Ectodermal cell (in vitro differentiated cells): ENCODE measurements around the gene MED15.

Experiments
- H3K27ac ChIP-seq: 2 replicates; pipeline ENCODE4 v1.7.0; 2013; ENCODE audit warnings: mild to moderate bottlenecking, low read depth, low read length; ENCODE audit not compliant: insufficient read depth, poor library complexity, severe bottlenecking
- H3K27me3 ChIP-seq: 2 replicates; pipeline ENCODE4 v1.7.0; 2013; ENCODE audit warnings: mild to moderate bottlenecking, low read length; ENCODE audit not compliant: insufficient read depth, control insufficient read depth, poor library complexity, severe bottlenecking
- H3K36me3 ChIP-seq: one replicate; pipeline ENCODE4 v1.7.0; 2013; ENCODE audit warnings: low read length; ENCODE audit not compliant: control insufficient read depth, insufficient read depth
- H3K4me1 ChIP-seq: one replicate; pipeline ENCODE4 v1.7.0; 2013; ENCODE audit warnings: low read length; ENCODE audit not compliant: control insufficient read depth, insufficient read depth
- H3K4me3 ChIP-seq: 2 replicates; pipeline ENCODE4 v1.7.0; 2013; ENCODE audit warnings: low read depth, low read length, control low read depth; ENCODE audit not compliant: insufficient read depth
- H3K9me3 ChIP-seq: 2 replicates; pipeline ENCODE4 v1.7.0; 2013; ENCODE audit warnings: mild to moderate bottlenecking, low read length, moderate library complexity; ENCODE audit not compliant: control insufficient read depth
- WGBS, 2 experiments: methylation state at CpG; one replicate each; pipeline ENCODE4 v1.1.7; 2013; ENCODE audit warnings: missing lambda C conversion rate in 2 of 2; 5-methylcytosine and 5-hydroxymethylcytosine counted together

MED15 gene

DNA sequence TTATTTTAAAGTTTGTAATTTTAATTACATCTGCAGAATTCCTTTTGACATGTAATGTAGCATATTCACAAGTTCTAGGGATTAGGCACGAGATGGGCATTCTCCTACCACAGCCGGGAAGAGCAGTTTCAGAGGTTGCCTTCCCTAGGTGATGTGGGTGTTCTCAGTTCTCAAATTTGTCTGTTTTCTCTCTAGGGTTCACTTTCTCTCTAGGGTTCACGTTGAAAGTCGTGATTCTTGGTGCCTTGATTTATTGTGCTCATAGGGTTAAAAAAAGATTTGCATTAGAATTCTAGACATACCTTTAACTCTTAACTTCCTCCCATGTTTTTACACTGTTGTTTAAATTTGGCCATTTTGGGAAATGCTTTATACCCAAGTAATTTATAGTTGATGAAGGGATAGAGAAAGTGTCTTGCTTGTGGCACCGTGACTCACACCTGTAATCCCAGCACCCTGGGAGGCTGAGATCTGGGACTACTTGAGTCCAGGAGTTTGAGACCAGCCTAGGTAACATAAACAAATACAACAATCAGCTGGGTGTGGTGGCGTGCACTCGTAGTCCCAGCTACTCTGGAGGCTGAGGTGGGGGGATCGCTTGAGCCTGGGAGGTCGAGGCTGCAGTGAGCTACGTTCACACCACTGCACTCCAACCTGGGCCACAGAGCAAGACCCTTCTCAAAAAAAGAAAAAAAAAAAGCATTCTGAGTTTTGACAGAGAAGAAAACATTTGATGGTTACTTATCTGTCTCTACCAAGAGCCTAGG is 3.6 kb downstream of the MED15 start:
- no peaks in the 10 kb centered on the region for H3K36me3 ChIP-seq
- H3K9me3 ChIP-seq, result no peaks in the 10 kb centered on the region
- 89 to 90% methylated on average over 8 to 10 of the region's 10 CpGs for WGBS, 2 experiments
- peaks cover 17% of the 10 kb centered on the region for H3K4me1 ChIP-seq
- H3K27me3 ChIP-seq, result no peaks in the 10 kb centered on the region
- no peak overlapping the region for H3K4me3 ChIP-seq
- H3K27ac ChIP-seq, result no peak overlapping the region

DNA sequence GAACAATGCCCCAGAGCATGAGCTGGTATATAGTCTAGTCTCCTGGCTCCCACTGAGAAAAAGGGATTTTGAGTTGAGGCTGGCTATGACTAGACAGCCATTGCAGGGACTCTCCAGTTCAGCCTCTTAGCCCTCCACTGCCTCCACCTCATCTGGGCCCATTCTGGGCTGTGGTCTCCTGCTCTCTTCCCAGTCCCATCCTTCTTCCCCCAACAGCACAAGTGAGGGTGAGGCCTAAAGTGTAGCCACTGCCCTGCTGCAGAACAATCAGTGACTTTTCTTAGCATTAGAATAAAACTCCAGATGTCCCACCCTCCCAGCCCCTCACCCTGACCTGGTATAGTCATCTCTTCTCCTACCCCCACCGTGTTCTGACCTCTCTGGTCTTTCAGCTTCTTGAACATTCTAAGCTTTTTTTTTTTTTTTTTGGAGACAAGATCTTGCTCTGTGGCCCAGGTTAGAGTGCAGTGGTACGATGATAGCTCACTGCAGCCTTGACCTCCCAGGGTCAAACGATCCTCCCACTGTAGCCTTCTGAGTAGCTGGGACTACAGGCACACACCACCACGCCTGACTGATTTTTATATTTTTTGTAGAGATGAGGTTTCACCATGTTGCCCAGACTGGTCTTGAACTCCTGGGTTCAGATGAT is 4.3 kb downstream of the MED15 start:
- WGBS, 2 experiments, result 92 to 93% methylated on average over 4 of the region's 4 CpGs
- peaks cover 17% of the 10 kb centered on the region for H3K4me1 ChIP-seq
- H3K27me3 ChIP-seq, result no peaks in the 10 kb centered on the region
- H3K4me3 ChIP-seq, result no peak overlapping the region
- H3K9me3 ChIP-seq, result no peaks in the 10 kb centered on the region
- H3K27ac ChIP-seq, result no peak overlapping the region
- no peaks in the 10 kb centered on the region for H3K36me3 ChIP-seq

DNA sequence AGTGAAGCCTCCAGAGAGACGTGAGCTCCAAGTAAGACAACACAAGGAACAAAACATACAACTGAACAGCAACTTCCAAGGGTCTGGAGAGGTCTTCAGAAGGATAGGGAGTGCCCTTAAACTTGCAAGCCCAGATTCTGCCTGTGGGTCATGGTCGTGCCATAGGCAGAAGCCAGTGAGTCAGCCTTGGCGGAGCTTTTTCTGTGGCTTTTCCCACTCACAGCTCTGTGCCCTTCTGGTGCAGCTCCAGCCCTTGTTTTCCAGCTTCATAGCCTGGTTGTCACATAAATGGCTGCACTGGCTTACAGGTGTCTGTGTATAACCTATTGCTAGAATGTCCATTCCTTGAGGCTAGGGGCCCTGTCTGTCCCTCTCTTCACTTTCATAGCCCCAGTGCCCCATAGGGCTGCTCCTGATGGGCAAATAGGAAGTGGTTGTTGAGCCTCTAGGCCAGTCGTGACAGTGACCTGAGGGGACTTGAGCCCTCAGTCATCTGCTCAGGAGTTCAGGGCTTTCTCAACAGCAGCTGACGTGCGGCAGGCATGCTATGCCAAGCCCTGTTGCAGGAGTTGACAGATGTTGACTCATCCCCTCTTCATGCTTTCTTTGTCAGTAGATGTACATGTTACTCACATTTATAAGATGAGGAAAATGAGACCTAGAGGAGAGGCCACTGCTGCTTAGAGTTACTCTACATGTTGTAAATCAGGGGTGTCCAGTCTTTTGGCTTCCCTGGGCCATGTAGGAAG is 7.4 kb downstream of the MED15 start:
- no peak overlapping the region for H3K27ac ChIP-seq
- WGBS, 2 experiments, result 89 to 91% methylated on average over 6 of the region's 6 CpGs
- H3K27me3 ChIP-seq, result no peaks in the 10 kb centered on the region
- no peaks in the 10 kb centered on the region for H3K36me3 ChIP-seq
- H3K4me3 ChIP-seq, result no peak overlapping the region
- H3K9me3 ChIP-seq, result no peaks in the 10 kb centered on the region
- peaks cover 5% of the 10 kb centered on the region for H3K4me1 ChIP-seq

DNA sequence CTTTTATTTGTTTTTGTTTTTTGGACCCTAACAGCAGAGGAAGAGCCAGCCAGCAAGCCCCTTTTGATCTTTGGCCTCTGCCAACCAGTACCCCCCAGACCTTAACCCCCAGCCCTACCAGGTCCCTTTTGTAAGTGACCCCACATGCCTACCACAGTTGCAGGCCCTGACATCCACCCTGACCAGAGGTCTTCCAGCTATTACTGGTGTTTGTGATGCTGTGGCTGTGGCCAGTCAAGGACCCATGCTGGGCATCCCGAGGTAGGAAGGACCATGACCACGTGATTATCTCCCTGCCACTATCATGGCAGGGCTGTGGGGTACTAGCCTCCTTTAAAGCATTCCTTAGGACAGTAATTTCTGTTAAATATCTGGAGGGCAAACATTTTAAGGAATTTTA is 9.0 kb downstream of the MED15 start:
- H3K27ac ChIP-seq, result no peak overlapping the region
- no peak overlapping the region for H3K4me3 ChIP-seq
- H3K9me3 ChIP-seq, result no peaks in the 10 kb centered on the region
- 88 to 96% methylated on average over 2 of the region's 2 CpGs for WGBS, 2 experiments
- no peaks in the 10 kb centered on the region for H3K36me3 ChIP-seq
- H3K27me3 ChIP-seq, result no peaks in the 10 kb centered on the region
- H3K4me1 ChIP-seq, result no peaks in the 10 kb centered on the region

DNA sequence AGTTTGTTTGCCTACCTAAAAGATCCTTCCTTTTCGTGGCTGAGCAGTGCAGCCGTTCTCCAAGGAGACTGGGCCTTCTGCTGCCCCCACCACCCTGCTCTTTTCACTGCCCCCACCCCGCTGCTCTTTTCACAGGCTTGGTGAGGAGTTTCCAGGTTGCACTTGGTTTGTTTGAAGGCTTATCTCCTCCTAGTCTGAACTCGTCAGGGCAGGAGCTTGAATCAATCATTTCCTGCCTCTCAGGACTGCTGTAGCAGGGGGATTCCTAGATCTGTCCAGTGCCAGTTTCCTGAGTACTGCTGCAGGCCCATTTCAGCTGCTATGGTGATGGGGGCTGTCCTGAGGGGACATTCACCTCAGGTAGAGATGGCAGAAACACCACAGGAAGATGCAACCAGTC is 10.0 kb downstream of the MED15 start:
- H3K36me3 ChIP-seq, result no peaks in the 10 kb centered on the region
- no peaks in the 10 kb centered on the region for H3K9me3 ChIP-seq
- 86 to 90% methylated on average over 4 of the region's 4 CpGs for WGBS, 2 experiments
- H3K27ac ChIP-seq, result no peak overlapping the region
- no peaks in the 10 kb centered on the region for H3K4me1 ChIP-seq
- no peaks in the 10 kb centered on the region for H3K27me3 ChIP-seq
- no peak overlapping the region for H3K4me3 ChIP-seq

DNA sequence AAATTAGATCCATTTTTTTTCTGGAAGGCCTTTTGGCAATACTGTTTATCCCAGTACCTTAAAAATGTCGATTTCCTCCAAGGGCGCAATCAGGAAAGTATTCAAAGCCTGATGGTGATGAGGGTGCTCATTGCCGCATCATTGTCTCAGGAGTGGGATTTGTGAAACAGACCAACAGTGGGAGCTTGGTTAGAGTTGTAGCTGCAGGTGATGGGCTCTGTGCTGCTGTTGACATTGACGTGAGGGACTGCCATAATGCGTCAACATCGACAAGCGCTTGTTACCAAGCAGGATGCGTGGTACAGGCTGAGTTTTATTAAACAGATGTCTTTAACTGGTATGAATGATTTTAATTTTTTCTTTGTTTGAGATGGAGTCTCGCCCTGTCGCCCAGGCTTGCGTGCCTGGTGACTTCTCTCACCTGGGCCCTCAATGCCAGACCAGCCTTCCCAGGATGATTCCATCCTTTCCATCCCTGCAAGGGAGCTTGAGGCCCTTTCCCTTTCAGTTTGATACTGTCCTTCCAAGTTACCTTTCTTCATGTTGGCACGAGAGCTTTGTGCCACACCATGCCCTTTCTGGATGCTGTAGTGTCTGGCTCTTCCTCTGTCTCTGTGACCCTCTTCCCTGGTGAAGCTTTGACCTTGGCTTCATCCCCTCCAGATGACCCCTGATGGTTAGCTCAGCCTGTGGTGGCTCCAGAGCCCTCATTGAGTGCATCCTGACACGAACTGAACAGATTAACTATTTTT is 10.6 kb downstream of the MED15 start:
- no peaks in the 10 kb centered on the region for H3K9me3 ChIP-seq
- no peaks in the 10 kb centered on the region for H3K27me3 ChIP-seq
- no peak overlapping the region for H3K4me3 ChIP-seq
- H3K27ac ChIP-seq, result no peak overlapping the region
- no peaks in the 10 kb centered on the region for H3K4me1 ChIP-seq
- WGBS, 2 experiments, result 91 to 94% methylated on average over 13 of the region's 13 CpGs
- H3K36me3 ChIP-seq, result no peaks in the 10 kb centered on the region

DNA sequence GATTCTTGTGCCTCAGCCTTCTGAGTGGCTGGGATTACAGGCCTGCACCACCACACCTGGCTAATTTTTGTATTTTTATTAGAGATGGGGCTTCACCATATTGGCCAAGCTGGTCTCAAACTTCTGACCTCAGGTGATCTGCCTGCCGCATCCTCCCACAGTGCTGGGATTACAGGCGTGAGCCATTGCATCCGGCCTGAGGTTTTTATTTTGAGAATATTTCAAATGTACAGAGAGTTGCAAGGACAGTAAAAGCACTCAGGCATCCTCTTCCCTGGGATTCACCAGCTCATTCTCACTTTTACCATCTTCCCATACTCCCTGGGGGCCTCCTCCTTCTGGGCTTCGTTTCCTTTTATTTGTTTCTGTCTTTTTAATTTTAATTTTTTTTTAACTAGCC is 12.1 kb downstream of the MED15 start:
- no peaks in the 10 kb centered on the region for H3K9me3 ChIP-seq
- WGBS, 2 experiments, result 94 to 98% methylated on average over 3 to 4 of the region's 4 CpGs
- H3K27ac ChIP-seq, result no peak overlapping the region
- no peaks in the 10 kb centered on the region for H3K36me3 ChIP-seq
- H3K4me1 ChIP-seq, result no peaks in the 10 kb centered on the region
- H3K4me3 ChIP-seq, result no peak overlapping the region
- H3K27me3 ChIP-seq, result no peaks in the 10 kb centered on the region

DNA sequence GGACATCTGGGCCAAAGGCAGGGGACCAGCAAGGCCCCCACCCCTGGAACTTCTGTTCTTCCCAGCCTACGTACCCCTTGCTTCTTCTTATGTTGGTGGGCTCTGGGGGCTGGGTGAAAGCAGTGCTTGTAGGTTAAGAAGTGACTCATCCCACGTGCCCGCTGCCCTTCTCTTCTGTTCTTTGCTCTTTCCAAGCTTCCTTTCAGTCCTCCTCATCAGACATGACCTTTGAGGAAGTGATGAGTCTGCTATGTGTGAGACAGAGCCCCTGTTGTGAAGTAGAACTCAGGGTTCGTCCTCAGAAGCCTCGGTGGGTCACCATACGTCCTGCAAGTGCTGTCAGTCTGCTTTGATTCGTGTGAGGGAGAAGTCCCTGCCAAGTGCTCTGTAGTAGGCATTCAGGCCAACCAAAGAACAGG is 12.7 kb downstream of the MED15 start:
- WGBS, 2 experiments, result 89 to 92% methylated on average over 7 of the region's 7 CpGs
- Histone ChIP-seq H3K4me3 (no peak overlapping the region), H3K36me3 (no peaks in the 10 kb centered on the region), H3K27ac (no peak overlapping the region), H3K4me1 (no peaks in the 10 kb centered on the region), H3K9me3 (no peaks in the 10 kb centered on the region), H3K27me3 (no peaks in the 10 kb centered on the region)

DNA sequence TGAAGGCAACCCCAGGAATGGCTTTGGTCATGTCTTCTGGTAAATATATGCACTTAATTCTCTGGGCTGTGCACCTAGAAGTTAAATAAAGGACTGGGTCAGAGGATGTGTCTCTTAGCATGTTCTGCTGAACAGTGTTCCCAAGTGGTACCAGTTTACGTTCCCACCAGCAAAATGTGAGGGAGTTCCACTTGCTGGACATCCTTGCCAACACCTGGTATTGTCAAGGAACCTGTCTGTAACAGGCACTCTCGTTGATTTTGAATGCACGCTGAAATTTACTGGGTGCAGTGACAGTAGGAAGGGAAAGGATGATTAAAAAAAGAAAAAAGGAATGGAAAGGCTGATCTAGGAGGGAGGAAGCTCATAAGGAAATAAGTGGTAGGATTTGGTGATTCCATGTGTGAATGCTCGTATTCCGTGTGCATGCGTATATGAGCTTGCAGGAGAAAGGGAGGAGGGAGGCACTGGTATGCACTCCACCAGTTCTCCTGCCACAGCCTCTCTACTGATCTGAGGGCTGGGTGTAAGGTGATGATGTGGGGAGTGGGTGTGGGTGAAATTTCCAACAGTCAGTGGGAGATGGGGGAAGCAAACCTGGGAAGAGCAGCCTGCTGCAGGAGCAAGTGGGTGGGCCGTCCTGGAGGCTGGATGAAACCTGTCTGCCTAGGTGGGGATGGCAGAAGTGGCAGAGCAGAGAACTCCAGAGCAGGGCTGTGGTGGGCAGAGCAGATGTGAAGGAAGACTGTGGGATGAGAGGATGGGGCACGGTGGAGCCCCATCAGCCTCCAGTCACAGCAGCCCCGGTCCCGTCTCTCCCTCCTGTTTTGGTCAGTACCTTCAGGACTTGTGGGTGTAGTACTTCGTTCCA is 15.0 kb downstream of the MED15 start:
- Histone ChIP-seq H3K4me3 (no peak overlapping the region), H3K27ac (no peak overlapping the region), H3K9me3 (no peaks in the 10 kb centered on the region), H3K4me1 (no peaks in the 10 kb centered on the region), H3K27me3 (no peaks in the 10 kb centered on the region), H3K36me3 (no peaks in the 10 kb centered on the region)
- WGBS, 2 experiments, result 95 to 96% methylated on average over 11 of the region's 11 CpGs
